Transverse colon (tissue), 4 donors: ENCODE measurements around the gene SOHLH2. TPM values are rescaled to one million over a fixed set of nuclear protein-coding genes. Genes with fewer than 3 reads are reported as not detected.
A peak's percentile ranks its signal among the peaks of the same experiment; 100 is the strongest.

Source experiments
- DNase-seq: peaks from one replicate; pipeline ENCODE4 v3.0.0-alpha.2; 2019
- H3K27ac ChIP-seq, 4 donors: fragments of 200-600 bp; sonication (generic); 2 replicates each; pipeline ENCODE4 v1.5.1; 2016 to 2018; ENCODE audit warnings: inconsistent platforms in 4 of 4
- H3K27me3 ChIP-seq: fragments of 200-600 bp; sonication (generic); 2 replicates; pipeline ENCODE4 v1.5.1; 2017; ENCODE audit warnings: inconsistent platforms
- H3K36me3 ChIP-seq, 4 donors: fragments of 200-600 bp; sonication (generic); 2 replicates each; pipeline ENCODE4 v1.5.1; 2017 to 2019; ENCODE audit warnings: inconsistent platforms in 4 of 4
- H3K4me1 ChIP-seq, 4 donors: fragments of 200-600 bp; sonication (generic); 2 replicates each; pipeline ENCODE4 v1.5.1; 2017 to 2020; ENCODE audit warnings: inconsistent platforms in 4 of 4
- H3K4me3 ChIP-seq, 4 donors: fragments of 200-600 bp; sonication (generic); 1 replicate in 1 of 4; 2 replicates in 3 of 4; pipeline versions ENCODE4 v1.5.1 to v1.6.1; 2017 to 2019; ENCODE audit warnings: inconsistent platforms in 4 of 4
- H3K9me3 ChIP-seq, 2 donors: fragments of 200-600 bp; sonication (generic); 2 replicates each; pipeline ENCODE4 v1.5.1; 2017 to 2019; ENCODE audit warnings: inconsistent platforms in 2 of 2
- CTCF ChIP-seq, 5 experiments: fragments of 200-600 bp in 3 of 5; fragments of 450-650 bp in 2 of 5; sonication (generic) in 3 of 5; IDR thresholded peaks; 1 replicate in 2 of 5; 2 replicates in 3 of 5; pipeline ENCODE4 v1.5.1; 2016 to 2017; ENCODE audit warnings: antibody characterized with exemption in 5 of 5, inconsistent platforms in 3 of 5, mild to moderate bottlenecking in 2 of 5, moderate library complexity in 1 of 5
- EP300 ChIP-seq: sonication (generic); formaldehyde crosslinking; IDR thresholded peaks from one replicate; pipeline ENCODE4 v1.6.1; 2017; ENCODE audit warnings: antibody characterized with exemption, low read depth
- POLR2A ChIP-seq: fragments of 450-650 bp; IDR thresholded peaks from one replicate; pipeline ENCODE4 v1.6.1; 2016; ENCODE audit warnings: antibody characterized with exemption, mild to moderate bottlenecking, moderate library complexity
- POLR2AphosphoS5 ChIP-seq, 3 donors: sonication (generic); formaldehyde crosslinking; IDR thresholded peaks; one replicate each; pipeline ENCODE4 v1.6.1; 2016; ENCODE audit warnings: antibody characterized with exemption in 3 of 3
- WGBS, 2 donors: methylation state at CpG; one replicate each; pipeline ENCODE4 v1.1.5; 2018; ENCODE audit warnings: low coverage in 1 of 2; 5-methylcytosine and 5-hydroxymethylcytosine counted together
- in situ Hi-C, 4 donors: fragments of 200-750 bp; cut with MboI; loops; one replicate each; pipeline versions ENCODE4 v1.15.0 to v1.15.1; 2017; ENCODE audit warnings: low sequenced_read_pairs in 3 of 4, low pct_ligation_motif_present in 1 of 4, low pct_unique_long_range_greater_than_20kb in 1 of 4
- intact Hi-C: fragments of 100-400 bp; cut with DNase I; formaldehyde crosslinking; loops from one replicate; pipeline ENCODE4 v1.15.1; 2023; ENCODE audit warnings: low total_unique reads
- total RNA-seq, 4 donors: library from RNA; depleted of rRNA; stranded (reverse); fragments of >200 nt; gene quantifications; one replicate each; pipeline ENCODE4 v1.1.0, GENCODE V29; 2016

Gene SOHLH2
- total RNA-seq, 4 donors from 2014 or later: 0.27 TPM; not detected in 3

- DNase-seq: peak; percentile 19
- WGBS, 2 donors: 27 to 48% methylated on average over 5 to 7 of the region's 7 CpGs
- Histone ChIP-seq H3K4me1 (no peaks in the 10 kb centered on the region), H3K36me3 (no peaks in the 10 kb centered on the region), H3K27ac (no peak overlapping the region), H3K27me3 (no peaks in the 10 kb centered on the region), H3K9me3 (no peaks in the 10 kb centered on the region), H3K4me3 (no peak overlapping the region)
- TF ChIP-seq POLR2A (no peak), CTCF (IDR thresholded peaks at IDR 0.05) (no peak), POLR2AphosphoS5 (IDR thresholded peaks at IDR 0.05) (no peak), EP300 (no peak)
- intact Hi-C loops: no loop called here
- in situ Hi-C loops: no loop called here
Measured at GRCh38 chr13:36163809-36164308, 50.5 kb downstream of the SOHLH2 start.

- Histone ChIP-seq H3K27me3 (no peaks in the 10 kb centered on the region), H3K36me3 (no peaks in the 10 kb centered on the region), H3K27ac (no peak overlapping the region), H3K4me3 (no peak overlapping the region), H3K4me1 (no peaks in the 10 kb centered on the region), H3K9me3 (no peaks in the 10 kb centered on the region)
- intact Hi-C loops: no loop called here
- in situ Hi-C loops: no loop called here
- TF ChIP-seq CTCF (IDR thresholded peaks at IDR 0.05) (no peak), POLR2AphosphoS5 (IDR thresholded peaks at IDR 0.05) (no peak)
- 76 to 85% methylated on average over 4 to 6 of the region's 6 CpGs for WGBS, 2 donors
- DNase-seq: no peak
Measured at GRCh38 chr13:36163286-36163685, 51.1 kb downstream of the SOHLH2 start.

GRCh38 chr13:36160297-36160696, 54.1 kb downstream of the SOHLH2 start:
- DNase-seq: no peak
- Histone ChIP-seq H3K27me3 (no peaks in the 10 kb centered on the region), H3K9me3 (no peaks in the 10 kb centered on the region), H3K27ac (no peak overlapping the region), H3K4me3 (no peak overlapping the region), H3K36me3 (no peaks in the 10 kb centered on the region), H3K4me1 (no peaks in the 10 kb centered on the region)
- in situ Hi-C loops (no loop called here), intact Hi-C loops (no loop called here)
- whole genome bisulfite sequencing, 2 donors: 67 to 71% methylated on average over 4 of the region's 4 CpGs
- no peak for TF ChIP-seq POLR2AphosphoS5 (IDR thresholded peaks at IDR 0.05)
- no peak for TF ChIP-seq POLR2A
- TF ChIP-seq EP300: no peak
- no peak for TF ChIP-seq CTCF (IDR thresholded peaks at IDR 0.05)

GRCh38 chr13:36158611-36159010, 55.7 kb downstream of the SOHLH2 start:
- Histone ChIP-seq H3K4me1 (peaks cover 0 to 3% (median 0%) of the 10 kb centered on the region in 4 donors), H3K36me3 (no peaks in the 10 kb centered on the region), H3K9me3 (no peaks in the 10 kb centered on the region), H3K27ac (no peak overlapping the region), H3K4me3 (no peak overlapping the region), H3K27me3 (peaks cover 6% of the 10 kb centered on the region)
- DNase-seq: no peak
- in situ Hi-C loops (no loop called here), intact Hi-C loops (no loop called here)
- 55 to 64% methylated on average over 4 of the region's 4 CpGs for WGBS, 2 donors
- TF ChIP-seq EP300 (no peak), CTCF (IDR thresholded peaks at IDR 0.05) (no peak), POLR2A (no peak), POLR2AphosphoS5 (IDR thresholded peaks at IDR 0.05) (no peak)
